Stimulated activated CD4-positive, alpha-beta T cell treated with anti-CD3 and anti-CD28 coated beads, Interleukin-4, amount 100 ng/mL, for 48 hours (primary cell): ENCODE data around the gene RXRA.

Experiments used
- DNase-seq, 2 donors: peaks; one replicate each; pipeline ENCODE4 v3.0.0-alpha.2; 2020; ENCODE audit warnings: low read depth in 2 of 2

The RXRA gene

DNA sequence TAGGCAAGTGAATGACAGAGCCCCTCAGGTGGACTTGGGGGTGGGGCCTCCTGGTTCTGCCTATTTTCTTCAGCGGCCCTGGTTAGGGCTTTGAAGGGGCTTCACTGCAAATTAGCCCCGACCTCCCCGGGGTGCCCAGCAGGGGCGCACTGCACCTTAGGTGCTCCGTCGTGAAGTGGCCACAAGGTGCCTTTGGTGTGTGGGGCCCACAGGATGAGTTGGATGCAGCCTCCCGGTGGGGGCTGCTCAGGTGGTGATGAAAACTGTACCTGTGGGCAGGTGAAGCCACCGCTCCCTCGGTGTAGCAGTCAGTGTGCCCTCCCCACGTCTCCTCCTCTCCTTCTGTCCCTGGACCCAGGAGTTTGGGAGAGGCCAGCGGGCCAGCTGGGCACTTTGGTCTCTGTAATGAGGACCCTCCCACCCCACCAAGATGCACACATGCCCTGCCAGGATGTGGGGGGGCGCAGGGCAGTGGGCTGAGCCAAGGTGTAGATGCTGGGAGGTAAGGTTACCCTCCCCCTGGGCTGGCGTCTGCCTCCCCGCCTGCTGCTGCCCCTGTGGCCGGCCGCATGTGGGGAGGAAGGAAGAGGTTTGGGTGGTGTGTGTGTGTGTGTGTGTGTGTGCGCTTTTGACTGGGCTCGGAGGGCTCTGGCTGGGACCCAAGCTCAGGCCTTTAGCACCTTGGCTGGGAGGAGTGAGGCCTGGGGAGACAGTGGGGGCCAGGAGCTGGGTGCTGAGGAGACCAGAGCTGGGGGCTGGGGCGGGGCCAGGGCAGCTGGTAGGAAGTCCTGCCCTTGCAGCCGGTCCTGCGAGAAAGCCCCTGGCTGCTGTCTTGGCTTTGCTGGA is 55.6 kb downstream of the RXRA start:
- DNase-seq = peak in 1 of 2 donors; percentile 30

DNA sequence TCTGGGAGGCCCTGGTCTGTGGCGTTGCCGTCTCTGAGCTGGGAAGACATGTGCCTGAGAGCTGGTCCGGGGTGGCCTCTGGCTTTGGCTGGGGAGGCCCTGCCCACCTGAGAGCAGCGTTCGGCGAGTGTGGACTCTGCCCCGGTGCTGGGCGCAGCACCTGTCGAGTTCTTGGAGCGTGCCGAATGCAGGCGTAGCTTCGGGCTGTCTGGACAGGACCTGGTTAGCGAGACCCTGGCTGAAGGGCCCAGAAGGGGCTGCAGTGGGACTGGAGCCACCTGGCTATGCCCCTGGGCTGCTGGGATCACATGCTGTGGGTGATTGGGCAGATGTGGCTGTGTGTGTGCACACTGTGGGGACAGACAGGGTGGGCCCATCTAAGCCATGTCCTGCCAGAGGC is 56.5 kb downstream of the RXRA start:
- no peak for DNase-seq

- no peak for DNase-seq
These were observed 56.9 kb downstream of the RXRA start for GRCh38 chr9:134383148-134383547.

- no peak for DNase-seq
These were observed 58.7 kb downstream of the RXRA start for GRCh38 chr9:134384811-134385479.

DNA sequence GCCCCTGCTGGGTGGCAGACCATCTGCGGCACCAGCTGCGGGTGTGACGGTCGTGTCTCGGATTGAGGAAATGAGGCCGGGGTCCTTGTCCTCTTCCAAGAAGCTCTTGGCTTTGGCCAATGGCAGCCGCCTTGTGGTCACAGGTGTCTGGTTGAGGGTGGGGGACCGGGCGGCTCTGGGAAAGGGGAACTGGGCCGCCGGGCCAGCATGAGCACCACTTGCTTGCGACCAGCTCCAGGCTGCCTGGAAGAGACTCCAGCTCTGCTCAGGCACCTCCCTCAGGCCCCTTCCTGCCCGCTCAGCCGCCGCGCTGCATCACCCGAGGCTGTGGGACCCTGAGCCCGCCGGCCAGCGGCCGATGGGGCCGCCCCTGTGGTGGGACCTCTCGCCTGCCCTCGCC is 59.7 kb downstream of the RXRA start:
- no peak for DNase-seq

- no peak for DNase-seq
These were observed 60.9 kb downstream of the RXRA start for GRCh38 chr9:134386951-134387831.

GRCh38 chr9:134388289-134388808 is 62.1 kb downstream of the RXRA start:
- DNase-seq = no peak

GRCh38 chr9:134388976-134389375 is 62.7 kb downstream of the RXRA start:
- DNase-seq = no peak

DNA sequence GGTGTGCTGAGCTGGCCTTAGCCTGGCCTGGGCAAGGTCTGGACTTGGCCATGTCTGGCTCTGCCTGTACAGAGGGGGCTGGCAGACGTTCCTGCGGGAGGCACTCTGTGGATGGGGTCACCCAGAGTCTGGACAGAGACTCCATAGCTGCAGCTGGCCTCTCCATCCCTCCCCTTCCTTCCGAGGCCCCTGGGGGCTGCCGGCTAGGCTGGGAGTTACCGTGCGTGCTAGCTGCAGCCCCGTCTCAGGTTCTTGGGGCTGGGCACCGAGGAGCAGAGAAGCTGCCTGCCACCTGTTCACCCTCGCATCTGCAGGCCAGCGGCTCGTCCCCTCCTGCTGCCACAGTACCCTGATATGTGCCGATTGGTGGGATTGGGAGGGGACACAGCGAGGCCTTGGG is 63.4 kb downstream of the RXRA start:
- DNase-seq = no peak

DNA sequence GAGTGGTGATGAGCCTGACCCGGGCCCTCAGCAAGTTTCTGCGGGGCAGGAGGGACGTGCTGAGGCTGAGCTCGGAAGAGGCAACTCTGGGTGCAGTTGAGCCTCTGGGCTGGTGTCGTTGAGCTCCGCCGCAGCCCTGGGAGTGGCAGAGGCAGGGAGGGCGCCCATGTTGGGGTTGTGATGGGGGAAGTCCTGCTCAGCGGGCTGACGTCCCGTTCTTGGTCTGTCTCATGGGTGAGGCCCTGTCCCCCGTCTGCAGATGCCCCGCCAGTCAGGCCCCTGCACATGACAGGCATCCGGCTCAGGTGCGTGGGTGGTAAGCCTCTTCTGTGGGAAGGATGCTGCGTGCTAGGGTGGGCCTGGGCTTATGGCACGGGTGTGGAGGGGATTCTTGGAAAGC is 64.3 kb downstream of the RXRA start:
- peak; percentile 69 to 81 for DNase-seq

GRCh38 chr9:134390947-134391318 is 64.7 kb downstream of the RXRA start:
- no peak for DNase-seq

DNA sequence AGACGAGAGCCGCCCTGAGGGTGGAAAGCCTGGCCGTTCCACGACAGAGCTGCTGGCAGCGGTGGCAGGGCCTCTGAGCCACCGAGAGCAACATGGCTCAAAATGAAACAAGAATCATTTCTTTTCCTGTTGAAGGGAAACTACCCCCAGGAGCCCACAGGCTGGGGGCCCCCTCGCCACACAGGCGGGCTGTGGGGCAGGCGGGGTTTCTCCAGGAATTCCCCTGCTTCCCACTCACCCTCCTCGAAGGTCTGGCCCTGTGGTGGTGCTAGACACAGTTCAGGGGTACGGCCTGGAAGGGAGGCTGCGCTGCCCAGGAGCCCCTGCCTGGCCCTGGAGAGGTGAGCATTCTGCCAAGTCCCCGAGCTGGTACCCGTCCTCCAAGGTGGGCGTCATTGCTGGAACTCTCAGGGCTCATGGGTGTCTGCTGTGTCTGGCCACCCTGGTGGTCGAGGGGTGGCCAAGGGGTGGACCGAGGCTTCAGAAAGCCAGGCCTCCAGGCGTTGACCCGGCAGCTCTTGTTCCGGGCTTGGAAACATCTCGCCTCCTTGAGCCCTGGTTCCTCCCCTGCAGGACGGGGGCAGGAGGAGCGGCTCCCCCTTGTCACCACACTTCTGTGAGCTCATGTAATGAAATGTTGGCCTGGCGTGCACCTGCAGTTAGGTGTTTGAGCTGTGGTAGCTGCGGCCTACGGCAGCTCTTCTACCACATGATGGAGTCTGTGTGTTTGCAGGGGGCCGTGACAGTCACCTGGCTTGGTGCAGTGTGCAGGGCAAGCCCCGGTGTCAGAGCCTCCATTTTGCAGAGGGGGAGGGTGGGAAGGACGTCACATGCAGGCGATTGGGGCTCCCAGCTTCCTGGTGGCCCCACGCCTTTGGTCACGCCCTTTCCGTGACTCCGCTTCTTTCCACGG is 65.3 kb downstream of the RXRA start:
- peak; percentile 61 to 80 for DNase-seq

- DNase-seq = no peak
These were observed 66.6 kb downstream of the RXRA start for GRCh38 chr9:134392900-134393299.

DNA sequence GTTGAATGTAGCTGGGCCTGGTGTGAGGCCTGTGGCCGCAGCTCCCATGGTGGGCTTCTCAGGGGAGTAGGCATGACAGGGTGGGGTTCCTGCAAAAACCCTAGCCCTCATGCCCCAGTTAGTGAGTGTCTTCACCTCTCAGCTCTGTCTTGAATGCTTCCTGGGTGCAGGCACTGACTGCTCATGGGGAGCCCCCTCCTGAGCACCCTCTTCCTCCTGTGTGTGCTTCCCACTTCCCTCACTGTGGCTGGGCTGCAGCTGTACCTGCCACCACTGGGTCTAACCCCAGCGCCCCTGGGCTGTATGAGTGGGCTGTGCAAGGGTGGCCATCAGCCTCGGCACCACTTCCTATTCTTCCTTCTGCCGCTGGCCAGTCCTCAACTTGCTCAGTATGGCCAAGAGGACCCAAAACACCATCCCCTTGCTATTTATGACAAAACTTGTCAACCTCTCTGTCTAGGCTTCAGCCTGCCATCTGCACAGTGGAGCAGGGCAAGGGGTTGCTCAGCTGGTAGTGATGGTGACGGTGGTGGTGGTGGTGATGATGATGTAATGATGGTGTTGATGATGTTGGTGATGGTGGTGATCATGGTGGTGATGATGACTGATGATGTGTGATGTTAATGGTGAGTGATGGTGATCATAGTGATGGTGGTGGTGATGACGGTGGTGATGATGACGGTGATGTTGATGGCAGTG is 67.5 kb downstream of the RXRA start:
- no peak for DNase-seq

DNA sequence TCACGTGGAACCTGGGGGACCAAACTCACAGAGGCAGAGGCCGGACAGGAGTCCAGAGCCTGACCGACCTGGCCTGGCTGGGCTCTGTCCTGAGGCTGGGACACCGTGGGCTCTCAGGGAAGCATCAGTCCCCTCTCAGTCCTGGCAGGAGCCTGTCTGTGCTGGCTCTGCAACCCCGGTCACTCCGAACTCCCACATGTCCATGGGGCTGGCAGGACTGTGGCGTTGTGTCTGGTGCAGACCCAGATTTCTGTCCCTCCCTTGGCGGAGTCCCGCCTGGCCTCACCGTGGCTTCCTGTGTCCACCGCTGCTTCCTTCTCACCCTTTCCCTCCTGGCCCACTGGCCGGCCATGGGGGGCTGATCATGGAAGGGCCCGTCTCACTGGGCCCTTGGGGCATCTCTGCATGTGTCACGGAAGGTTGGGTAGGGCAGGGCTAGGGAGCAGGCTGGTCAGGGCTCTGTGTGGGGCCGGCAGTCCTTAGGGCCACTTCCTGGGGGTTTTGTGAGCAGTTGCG is 68.8 kb downstream of the RXRA start:
- DNase-seq = no peak

DNA sequence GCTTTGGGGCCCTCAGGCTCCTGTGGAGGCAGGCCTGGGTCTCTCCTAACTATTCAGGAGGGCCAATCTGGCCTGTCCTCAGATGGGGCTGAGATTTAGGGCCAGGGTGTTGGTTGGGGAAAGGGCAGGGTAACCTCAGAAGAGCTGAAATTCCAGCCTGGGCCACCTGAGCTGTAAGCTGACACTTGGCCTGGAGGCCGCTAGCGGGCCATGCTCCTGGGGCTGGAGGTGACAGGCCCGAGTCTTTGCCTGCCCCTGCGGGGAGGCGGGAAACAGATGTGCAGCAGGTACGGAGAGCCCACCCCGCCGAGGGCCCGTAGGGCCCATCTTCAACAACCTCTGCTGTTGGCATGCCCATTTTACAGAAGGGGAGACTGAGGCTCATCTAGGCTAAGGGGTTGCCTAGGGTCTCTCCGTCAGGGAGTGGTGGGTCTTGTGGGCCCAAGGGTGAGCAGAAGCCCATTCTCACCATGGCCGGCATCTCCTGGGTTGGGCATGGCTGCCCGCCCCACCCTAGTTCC is 69.5 kb downstream of the RXRA start:
- no peak for DNase-seq

DNA sequence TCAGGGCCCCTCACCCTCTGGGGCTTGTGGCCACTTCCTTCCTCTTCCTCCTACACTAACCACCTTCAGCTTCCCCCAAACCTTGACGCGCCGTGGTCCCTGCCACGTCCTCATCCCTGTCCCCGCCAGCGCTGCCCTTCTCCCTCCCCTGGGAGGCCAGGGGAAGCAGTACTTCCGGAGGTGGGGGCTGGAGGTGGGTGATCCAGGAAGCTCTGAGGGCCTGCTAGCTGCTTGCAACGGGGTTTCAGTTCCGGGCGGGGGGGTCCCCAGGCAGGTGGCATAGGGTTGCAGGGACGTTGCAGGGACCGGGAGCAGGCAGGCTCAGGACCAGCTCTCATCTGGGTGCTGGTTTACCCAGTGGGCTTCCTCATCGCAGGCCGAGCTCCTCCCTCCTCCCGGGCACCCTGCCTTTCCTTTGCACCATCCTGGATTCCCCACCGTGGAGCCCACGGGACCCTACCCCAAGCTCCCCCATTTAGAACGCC is 70.0 kb downstream of the RXRA start:
- peak; percentile 30 to 38 for DNase-seq

GRCh38 chr9:134396825-134397224 is 70.6 kb downstream of the RXRA start:
- peak in 1 of 2 donors; percentile 40 for DNase-seq

GRCh38 chr9:134398756-134399155 is 72.5 kb downstream of the RXRA start:
- no peak for DNase-seq
